ENCODE measurements around the gene OPTC.
"Not testable (repeated sequence)": the region's sequence is repeated elsewhere in the genome, so short reads cannot be mapped to it uniquely, and the experiment has no call there.

OPTC gene

DNA sequence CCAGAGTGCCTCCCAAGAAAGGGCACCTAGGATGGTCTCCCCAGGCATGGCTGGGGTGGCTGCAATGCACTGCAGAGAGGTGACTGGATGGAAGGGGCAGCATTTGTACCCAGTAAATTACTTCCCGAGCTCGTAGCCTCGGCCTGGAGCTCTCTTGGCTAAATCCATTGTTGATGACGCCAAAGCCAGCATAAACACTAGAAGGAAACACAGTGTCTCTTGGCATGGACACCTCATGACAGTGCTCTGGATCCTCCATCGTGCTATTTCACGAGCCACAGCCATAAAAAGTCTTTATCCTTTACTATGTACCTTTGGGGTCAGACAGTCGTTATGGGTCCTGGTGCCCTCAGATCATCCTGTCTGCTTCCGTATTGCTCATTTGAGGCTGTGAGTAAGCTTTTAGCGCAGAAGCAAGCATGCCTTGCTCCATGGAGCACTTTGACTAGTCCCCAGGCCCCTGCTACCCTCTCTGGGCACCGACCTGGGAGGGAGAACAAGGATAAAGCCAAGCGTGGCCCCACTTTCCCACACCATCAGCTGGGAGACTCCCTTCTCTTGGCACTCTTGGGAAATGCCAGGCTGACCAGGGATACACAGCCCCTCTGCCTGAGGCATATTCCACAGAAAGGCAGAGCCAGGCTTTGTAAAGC lies 28.7 kb upstream of the OPTC start:
- no peak for DNase-seq (ENCODE audit: low read depth, low spot score)

DNA sequence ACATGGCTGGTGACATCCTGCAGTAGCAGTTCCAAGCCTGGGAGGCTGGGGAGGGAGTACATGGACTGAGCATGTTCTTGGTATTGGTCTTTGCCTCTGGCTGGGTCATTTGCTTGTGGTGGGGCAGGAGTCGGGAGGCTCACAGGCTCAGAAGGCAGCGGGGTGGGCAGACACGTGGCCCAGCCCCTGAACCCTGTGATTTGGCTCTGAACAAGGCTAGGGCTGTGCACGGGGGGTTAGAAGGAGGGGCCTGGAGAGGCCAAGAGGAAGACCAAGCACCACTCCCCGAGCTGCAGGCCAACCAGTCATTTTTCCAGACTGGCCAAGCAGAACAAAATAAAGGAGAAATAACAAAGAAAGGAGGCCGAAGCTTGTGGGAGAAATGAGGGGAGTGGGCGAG lies 28.0 kb upstream of the OPTC start:
- DNase-seq (ENCODE audit: low read depth, low spot score), result no peak

DNA sequence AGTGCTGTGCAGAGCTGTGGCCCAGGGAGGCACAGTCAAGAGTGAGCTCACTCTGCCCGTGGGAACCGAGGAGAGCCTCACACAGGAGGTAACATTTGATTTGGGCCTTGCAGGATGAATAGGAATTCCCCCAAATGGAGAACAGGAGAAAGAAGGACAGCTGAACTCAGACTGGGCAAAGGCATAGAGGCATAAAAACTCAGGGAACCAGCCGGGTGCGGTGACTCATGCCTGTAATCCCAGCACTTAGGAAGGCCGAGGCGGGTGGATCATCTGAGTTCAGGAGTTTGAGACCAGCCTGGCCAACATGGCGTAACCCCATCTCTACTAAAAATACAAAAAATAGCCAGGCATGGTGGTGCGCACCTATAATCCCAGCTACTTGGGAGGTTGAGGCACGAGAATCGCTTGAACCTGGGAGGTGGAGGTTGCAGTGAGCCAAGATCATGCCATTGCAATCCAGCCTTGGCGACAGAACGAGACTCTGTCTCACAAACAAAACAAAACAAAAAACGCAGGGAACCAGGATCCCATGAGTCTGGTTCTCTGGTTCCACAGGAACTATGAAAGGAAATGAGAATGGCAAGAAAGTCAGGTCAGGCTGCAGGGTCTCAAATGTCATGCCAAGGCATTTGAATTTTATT lies 26.9 kb upstream of the OPTC start:
- not testable (repeated sequence) for DNase-seq (ENCODE audit: low read depth, low spot score)

- DNase-seq (ENCODE audit: low read depth, low spot score), result no peak
Observed at GRCh38 chr1:203467550-203467921, 26.4 kb upstream of the OPTC start.

- DNase-seq (ENCODE audit: low read depth, low spot score), result no peak
Observed at GRCh38 chr1:203468326-203468725, 25.6 kb upstream of the OPTC start.

- no peak for DNase-seq (ENCODE audit: low read depth, low spot score)
Observed at GRCh38 chr1:203470240-203470639, 23.7 kb upstream of the OPTC start.

DNA sequence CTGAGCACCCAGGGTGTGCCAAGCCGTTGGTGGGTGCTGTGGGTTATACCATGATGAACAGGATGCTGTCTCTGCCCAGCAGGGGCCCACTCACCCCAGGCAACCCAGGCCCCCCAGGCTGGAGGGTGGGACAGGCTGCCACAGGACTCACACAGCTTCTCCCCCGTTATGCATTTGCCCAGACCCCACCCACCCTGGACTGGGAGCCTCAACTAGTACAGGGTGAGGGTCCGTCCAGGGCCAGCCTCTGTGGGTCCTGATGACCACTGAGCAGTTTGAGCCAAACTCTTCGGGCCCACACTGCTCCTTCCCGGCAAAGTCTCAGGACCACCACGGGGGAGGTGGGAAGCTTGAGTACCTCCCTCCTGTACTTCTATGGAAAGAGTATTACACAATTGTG lies 22.1 kb upstream of the OPTC start:
- DNase-seq (ENCODE audit: low read depth, low spot score), result no peak

DNA sequence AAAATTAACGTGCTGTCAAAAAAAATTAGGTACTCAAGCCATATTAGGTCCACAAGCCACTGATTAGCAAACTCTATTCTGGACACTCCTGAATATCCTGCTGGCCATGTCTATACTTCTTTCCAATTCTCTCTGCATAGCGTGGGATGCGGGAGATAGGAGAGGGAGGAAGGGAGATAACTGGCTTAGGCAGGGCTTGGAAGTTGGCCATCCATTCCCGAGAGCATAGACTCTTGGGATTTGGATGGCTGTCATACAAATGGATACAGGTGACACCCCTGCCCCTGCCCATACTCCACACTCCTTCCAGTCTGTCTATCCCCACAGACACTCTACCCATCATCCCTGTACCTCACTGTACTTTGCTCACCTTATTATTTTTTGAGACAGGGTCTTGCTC lies 20.7 kb upstream of the OPTC start:
- DNase-seq (ENCODE audit: low read depth, low spot score), result no peak

DNA sequence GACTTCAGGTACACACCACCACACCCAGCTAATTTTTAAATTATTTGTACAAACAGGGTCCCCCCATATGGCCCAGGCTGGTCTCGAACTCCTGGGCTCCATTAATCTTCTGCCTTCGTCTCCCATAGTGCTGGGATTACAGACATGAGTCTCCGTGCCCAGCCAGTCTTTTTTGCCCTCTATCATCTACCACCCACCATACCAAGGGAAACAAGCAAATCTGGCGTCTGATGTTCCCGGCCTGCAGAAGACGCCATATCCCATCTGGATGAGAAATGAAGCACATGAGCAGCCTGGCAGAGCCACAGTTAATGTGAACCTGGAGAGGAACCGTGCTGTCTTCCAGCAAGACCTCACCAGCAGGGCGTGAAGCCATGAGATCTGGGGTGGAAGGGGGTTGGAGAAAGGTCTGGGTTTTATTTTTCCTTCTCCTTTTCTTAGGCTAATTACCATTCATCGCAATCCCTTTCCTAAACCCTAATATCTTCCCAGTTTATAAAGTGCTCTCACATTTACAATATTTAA lies 20.1 kb upstream of the OPTC start:
- no peak for DNase-seq (ENCODE audit: low read depth, low spot score)

DNA sequence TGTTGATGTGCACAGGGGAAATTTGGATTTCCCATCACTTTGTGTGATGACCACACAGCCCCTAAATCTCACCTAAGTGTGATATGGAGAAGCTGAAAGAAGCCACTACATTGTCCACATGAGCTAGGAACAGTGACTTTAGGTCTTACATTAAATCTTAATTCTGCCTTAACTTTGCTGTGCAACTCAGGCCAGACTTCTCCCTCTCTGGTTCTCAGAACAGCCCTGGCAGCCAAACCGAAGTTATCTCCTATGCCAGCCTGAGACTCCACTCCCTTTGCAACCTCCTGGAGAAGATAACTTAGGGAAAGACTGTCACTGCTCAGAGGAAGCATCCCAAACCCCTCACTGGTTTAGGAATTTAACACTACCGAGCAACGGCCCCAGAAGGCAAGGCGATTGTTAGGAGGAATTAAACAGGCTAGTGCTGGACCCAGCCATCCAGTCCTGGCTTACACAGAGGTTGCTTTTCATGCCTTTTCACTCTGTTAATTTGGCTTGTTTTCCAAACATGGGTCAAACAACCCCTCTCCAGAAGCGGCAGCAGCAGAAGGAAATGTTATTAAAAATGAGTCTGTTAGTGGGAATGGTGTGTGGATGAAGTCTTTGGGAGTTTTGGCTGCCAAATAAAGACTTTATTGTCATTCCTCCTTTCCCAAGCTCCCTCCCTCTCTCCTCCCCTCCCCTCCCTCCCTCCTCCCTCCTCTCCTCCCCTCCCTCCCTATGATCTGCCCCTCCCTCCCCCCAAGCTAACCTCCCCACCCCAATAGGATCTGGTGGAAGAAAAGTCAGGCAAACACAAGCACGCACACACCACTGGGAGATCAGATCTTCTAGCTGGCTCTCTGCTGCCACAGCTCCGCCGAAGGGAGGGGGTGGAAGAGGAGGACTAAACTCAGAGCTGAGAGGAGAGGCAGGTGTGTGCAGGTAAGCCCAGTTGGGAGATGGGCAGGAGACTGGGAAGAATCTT lies 18.7 kb upstream of the OPTC start, which contains the start of gene PRELP:
PRELP (plus strand) TSS at position 795 of the 970 bp plus-strand sequence. CDS start 7,379 bp downstream, outside the sequence.
- no peak for DNase-seq (ENCODE audit: low read depth, low spot score)

- no peak for DNase-seq (ENCODE audit: low read depth, low spot score)
Observed at GRCh38 chr1:203476216-203476814, 17.6 kb upstream of the OPTC start.

GRCh38 chr1:203477748-203478147 lies 16.2 kb upstream of the OPTC start:
- DNase-seq (ENCODE audit: low read depth, low spot score), result no peak

DNA sequence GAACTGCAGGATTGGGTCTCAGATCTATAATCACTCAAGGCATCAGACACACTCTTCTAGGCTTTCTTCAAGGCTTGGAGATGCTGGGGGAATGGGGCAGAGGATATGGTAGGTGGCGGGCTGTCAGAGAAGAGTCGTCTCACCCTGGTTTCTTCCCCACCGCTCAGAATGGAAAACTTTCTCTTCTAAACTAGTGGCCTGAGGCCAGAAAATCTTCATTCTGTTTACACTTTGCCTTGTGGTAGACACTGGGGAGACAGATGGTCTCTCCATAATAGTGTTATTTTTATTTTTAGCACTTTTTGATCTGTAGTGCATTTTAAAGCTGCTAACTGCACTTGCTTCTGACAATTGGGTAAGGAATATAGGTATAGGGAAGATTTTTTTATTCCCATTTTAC lies 15.7 kb upstream of the OPTC start:
- no peak for DNase-seq (ENCODE audit: low read depth, low spot score)

DNA sequence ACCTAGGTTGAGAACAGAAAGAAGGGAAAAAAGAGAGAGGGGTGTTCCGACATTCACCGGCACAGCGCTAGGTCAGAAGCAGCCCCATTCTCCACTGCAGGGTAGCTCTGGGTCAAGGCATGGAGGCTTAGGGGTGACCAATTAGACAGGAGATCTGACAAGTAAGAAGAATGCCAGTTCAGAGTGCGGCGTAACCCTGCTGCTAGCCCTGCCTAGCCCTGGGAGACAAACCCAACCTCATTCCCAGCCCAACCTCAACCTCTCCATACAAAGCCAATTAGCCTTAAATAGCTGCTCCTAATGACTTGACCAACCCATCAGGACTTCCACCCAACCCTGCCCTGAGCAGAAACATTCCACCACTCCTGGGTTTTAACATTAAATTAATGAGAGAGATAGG lies 15.0 kb upstream of the OPTC start:
- DNase-seq (ENCODE audit: low read depth, low spot score), result no peak

DNA sequence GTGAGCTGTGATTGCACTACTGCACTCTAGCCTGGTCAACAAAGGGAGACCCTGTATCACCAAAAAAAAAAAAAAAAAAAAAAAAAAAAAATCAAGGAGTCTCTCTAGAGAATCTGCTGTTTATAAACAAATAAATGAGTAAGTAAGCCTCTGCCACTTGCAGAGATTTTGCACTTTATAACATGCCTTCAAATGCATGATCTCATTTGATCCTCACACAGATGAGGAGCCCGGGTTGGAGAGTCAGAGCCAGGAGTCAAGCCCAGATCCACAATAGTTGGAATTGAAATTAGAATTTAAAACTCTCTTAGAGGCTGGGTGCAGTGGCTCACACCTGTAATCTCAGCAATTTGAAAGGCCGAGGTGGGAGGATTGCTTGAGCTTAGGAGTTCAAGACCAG lies 14.3 kb upstream of the OPTC start:
- DNase-seq (ENCODE audit: low read depth, low spot score), result no peak

GRCh38 chr1:203480084-203480483 lies 13.9 kb upstream of the OPTC start:
- DNase-seq (ENCODE audit: low read depth, low spot score), result no peak

DNA sequence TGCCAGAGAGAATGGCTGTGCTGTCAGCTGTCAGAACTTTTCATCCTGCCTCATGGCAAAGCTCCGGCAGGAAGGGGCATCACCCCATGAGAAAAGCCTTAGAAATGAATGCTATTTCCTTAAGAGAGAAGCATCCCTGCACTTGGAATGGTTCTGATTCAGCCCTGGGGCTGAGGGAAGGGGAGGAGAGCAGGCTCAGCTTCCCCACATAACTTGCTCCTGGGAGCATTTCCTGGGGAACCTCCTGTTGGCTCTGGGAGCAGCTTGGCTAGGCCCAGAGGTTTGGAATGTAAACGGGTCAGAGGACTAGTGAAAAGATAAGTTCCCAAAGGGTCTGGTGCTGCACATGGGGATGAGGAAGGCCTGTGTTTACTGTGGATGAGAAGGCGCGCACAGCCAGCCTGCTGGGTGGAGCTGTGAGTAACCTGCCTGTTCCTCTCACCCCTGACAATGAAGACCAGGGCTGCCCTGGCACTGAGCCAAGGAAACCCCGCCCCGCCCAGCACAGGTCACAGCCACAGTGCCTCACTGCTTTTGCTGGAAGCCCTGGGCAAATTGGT lies 13.3 kb upstream of the OPTC start:
- DNase-seq (ENCODE audit: low read depth, low spot score), result no peak

GRCh38 chr1:203481196-203481595 lies 12.8 kb upstream of the OPTC start:
- no peak for DNase-seq (ENCODE audit: low read depth, low spot score)

DNA sequence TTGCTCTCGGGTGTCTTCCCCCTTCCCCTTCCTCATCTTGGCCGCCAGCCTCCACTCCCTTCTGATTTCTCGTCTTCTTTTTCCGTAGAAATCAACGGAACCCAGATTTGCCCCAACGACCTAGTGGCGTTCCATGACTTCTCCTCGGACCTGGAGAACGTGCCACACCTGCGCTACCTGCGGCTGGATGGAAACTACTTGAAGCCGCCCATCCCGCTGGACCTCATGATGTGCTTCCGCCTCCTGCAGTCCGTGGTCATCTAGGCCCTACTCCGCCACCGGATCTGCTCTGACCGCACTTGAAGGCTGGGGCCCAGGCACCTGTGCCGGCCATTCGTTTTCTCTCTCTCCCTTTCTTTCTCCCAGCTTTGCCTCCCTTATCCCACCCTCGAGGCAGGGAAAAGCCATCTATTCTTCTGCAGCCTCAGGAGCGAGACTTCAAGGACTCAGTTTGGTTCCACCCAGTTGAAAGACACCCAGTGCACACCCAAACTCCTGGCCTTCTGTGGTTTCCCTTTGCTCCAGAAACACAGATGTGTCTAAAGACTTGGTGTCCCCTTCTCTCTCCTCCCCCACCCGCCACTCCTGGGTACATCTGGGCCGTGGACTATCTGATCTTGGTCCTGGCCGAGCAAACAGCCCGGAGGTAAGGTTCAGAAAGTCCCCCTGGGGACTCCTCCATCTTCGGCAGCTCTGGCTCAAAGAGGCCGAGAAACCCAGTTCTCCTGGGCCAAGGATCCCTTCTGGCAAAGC lies 7.2 kb upstream of the OPTC start:
- no peak for DNase-seq (ENCODE audit: low read depth, low spot score)

- DNase-seq (ENCODE audit: low read depth, low spot score), result no peak
Observed at GRCh38 chr1:203488539-203488938, 5.4 kb upstream of the OPTC start.

DNA sequence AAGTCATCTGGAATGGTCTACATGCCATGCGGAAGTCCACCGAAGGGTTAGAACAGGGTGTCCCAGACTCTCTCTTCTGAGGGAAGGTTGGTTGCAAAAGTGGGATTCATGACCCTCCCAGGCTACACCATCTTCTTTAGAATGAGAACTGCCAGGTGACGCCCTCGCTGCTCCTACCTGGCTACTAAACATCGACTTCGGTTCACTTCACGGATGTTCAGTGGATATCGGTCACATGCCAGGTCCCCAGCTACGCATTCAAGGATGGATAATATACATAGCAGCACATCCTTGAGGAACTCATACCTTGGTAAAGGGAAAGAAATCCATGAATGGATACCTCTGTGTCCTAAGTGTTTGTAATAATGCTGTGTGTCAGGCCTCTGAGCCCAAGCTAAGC lies 3.3 kb upstream of the OPTC start:
- DNase-seq (ENCODE audit: low read depth, low spot score), result no peak

Data from activated naive CD8-positive, alpha-beta T cell treated with anti-CD3 and anti-CD28 coated beads, Interleukin-2, amount 50 U/mL, for 16 hours (primary cell).